PC-3 (cell line): ENCODE measurements around the gene RCBTB2. TPM values are rescaled to one million over a fixed set of nuclear protein-coding genes. Genes with fewer than 3 reads are reported as not detected.

Experiments
- ATAC-seq: fragments of 200-7000 bp; cut with Tn5 transposase; 2 replicates; pipeline ENCODE4 v1.9.1; 2020; ENCODE audit warnings: mild to moderate bottlenecking, moderate library complexity
- BruUV-seq: library from RNA; stranded (reverse); fragments of 400-500 nt; replicated peaks from 2 replicates; lab custom pipeline; 2021; lab: Mats Ljungman, UMichigan
- CTCF ChIA-PET: fragments of 300-600 bp; sonication (Branson Sonifier 250); formaldehyde crosslinking; loops from one replicate; lab custom pipeline; 2022; ENCODE audit warnings: antibody characterized with exemption; lab: Charles Lee
- POLR2A ChIA-PET: fragments of 300-600 bp; sonication (Branson Sonifier 250); formaldehyde crosslinking; loops from one replicate; lab custom pipeline; 2022; ENCODE audit warnings: antibody characterized with exemption; ENCODE audit not compliant: unreplicated experiment; lab: Charles Lee
- DNase-seq: peaks from one replicate; pipeline ENCODE4 v3.0.0-alpha.2; 2015
- H2AFZ ChIP-seq: fragments of 300-600 bp; sonication (generic); 2 replicates; pipeline ENCODE4 v1.6.0; 2016; ENCODE audit warnings: antibody characterized with exemption, low read length
- H3F3A ChIP-seq: fragments of 300-600 bp; sonication (generic); one replicate; pipeline ENCODE4 v1.6.0; 2017; ENCODE audit warnings: antibody characterized with exemption, low read length, control low read depth, mild to moderate bottlenecking; ENCODE audit not compliant: unreplicated experiment
- H3K27ac ChIP-seq: fragments of 300-600 bp; sonication (generic); 2 replicates; pipeline ENCODE4 v1.5.1; 2016; ENCODE audit warnings: mild to moderate bottlenecking, low read length
- H3K27me3 ChIP-seq: fragments of 300-600 bp; sonication (generic); 2 replicates; pipeline ENCODE4 v1.6.1; 2016; ENCODE audit warnings: low read length, mixed read lengths
- H3K36me3 ChIP-seq: fragments of 300-600 bp; sonication (generic); 2 replicates; pipeline ENCODE4 v1.6.1; 2016; ENCODE audit warnings: low read depth, mixed run types, low read length, mixed read lengths
- H3K4me1 ChIP-seq: fragments of 300-600 bp; sonication (generic); 2 replicates; pipeline ENCODE4 v1.5.1; 2016; ENCODE audit warnings: low read length; ENCODE audit not compliant: insufficient read depth
- H3K4me2 ChIP-seq: fragments of 300-600 bp; sonication (generic); 2 replicates; pipeline ENCODE4 v1.6.0; 2016; ENCODE audit warnings: low read length
- H3K4me3 ChIP-seq: fragments of 300-600 bp; sonication (generic); 2 replicates; pipeline ENCODE4 v1.5.1; 2016; ENCODE audit warnings: mild to moderate bottlenecking, low read length, mixed read lengths
- H3K79me2 ChIP-seq: fragments of 300-600 bp; sonication (generic); 2 replicates; pipeline ENCODE4 v1.6.1; 2017; ENCODE audit warnings: low read length, mixed read lengths
- H3K9ac ChIP-seq: fragments of 300-600 bp; sonication (generic); 2 replicates; pipeline ENCODE4 v1.6.0; 2016; ENCODE audit warnings: mild to moderate bottlenecking, low read length
- H3K9me2 ChIP-seq: fragments of 300-600 bp; sonication (generic); replicated peaks from 2 replicates; pipeline ENCODE4 v1.6.1; 2016; ENCODE audit warnings: mixed run types, low read length, mixed read lengths
- H3K9me3 ChIP-seq: fragments of 300-600 bp; sonication (generic); 2 replicates; pipeline ENCODE4 v1.6.1; 2016; ENCODE audit warnings: low read length, mixed read lengths
- H4K20me1 ChIP-seq: fragments of 300-600 bp; sonication (generic); 2 replicates; pipeline ENCODE4 v1.6.1; 2016; ENCODE audit warnings: low read length, mixed read lengths
- CTCF ChIP-seq: fragments of 300-600 bp; sonication (generic); conservative IDR thresholded peaks from 2 replicates; pipeline ENCODE4 v1.5.1; 2017; ENCODE audit warnings: antibody characterized with exemption, low read depth, mild to moderate bottlenecking, low read length
- EZH2 ChIP-seq: fragments of 300-600 bp; sonication (generic); IDR thresholded peaks from one replicate; pipeline ENCODE4 v1.6.1; 2017; ENCODE audit warnings: antibody characterized with exemption, mild to moderate bottlenecking, low read length; ENCODE audit not compliant: unreplicated experiment
- EZH2phosphoT487 ChIP-seq: fragments of 300-600 bp; sonication (generic); IDR thresholded peaks from 2 replicates; pipeline ENCODE4 v1.6.1; 2018; ENCODE audit warnings: mild to moderate bottlenecking, antibody characterized with exemption, low read length, borderline replicate concordance
- intact Hi-C: fragments of 100-400 bp; cut with micrococcal nuclease; formaldehyde crosslinking; loops from 2 replicates; pipeline ENCODE4 v1.9.0; 2023
- total RNA-seq: library from RNA; depleted of rRNA; stranded (reverse); fragments of >200 nt; gene quantifications from 2 replicates; pipeline ENCODE4 v1.2.3, GENCODE V29; 2014

The RCBTB2 gene
- total RNA-seq, 1 experiment from 2014 or later, result 2.5 TPM

GRCh38 chr13:48514793-48515192 is 18.1 kb downstream of the RCBTB2 start:
- H4K20me1 ChIP-seq, result no peaks in the 10 kb centered on the region
- intact Hi-C loops, result no loop called here
- H3K27ac ChIP-seq, result no peak overlapping the region
- no peaks in the 10 kb centered on the region for H3K9me3 ChIP-seq
- no peak overlapping the region for H3K9ac ChIP-seq
- BruUV-seq, result no TSS peak
- H3K4me3 ChIP-seq, result no peak overlapping the region
- DNase-seq (no peak), ATAC-seq (no peak)
- H3K4me2 ChIP-seq, result no peak overlapping the region
- ChIA-PET POLR2A (no interaction called here), CTCF (no interaction called here)
- no peaks in the 10 kb centered on the region for H3K36me3 ChIP-seq
- no peak overlapping the region for H2AFZ ChIP-seq
- H3K27me3 ChIP-seq, result no peaks in the 10 kb centered on the region
- no peaks in the 10 kb centered on the region for H3K79me2 ChIP-seq
- no peaks in the 10 kb centered on the region for H3K9me2 ChIP-seq
- H3K4me1 ChIP-seq, result no peaks in the 10 kb centered on the region
- no peak for TF ChIP-seq CTCF
- TF ChIP-seq EZH2phosphoT487, result no peak
- no peak for TF ChIP-seq EZH2
- H3F3A ChIP-seq, result no peaks in the 10 kb centered on the region

GRCh38 chr13:48511621-48512230 is 21.2 kb downstream of the RCBTB2 start:
- Histone ChIP-seq H4K20me1 (no peaks in the 10 kb centered on the region), H3K4me2 (no peak overlapping the region), H3K9me3 (no peaks in the 10 kb centered on the region), H3F3A (no peaks in the 10 kb centered on the region), H3K79me2 (no peaks in the 10 kb centered on the region), H3K27me3 (no peaks in the 10 kb centered on the region), H3K36me3 (no peaks in the 10 kb centered on the region), H3K9ac (no peak overlapping the region), H3K4me3 (no peak overlapping the region), H2AFZ (no peak overlapping the region), H3K27ac (no peak overlapping the region), H3K4me1 (no peaks in the 10 kb centered on the region), H3K9me2 (no peaks in the 10 kb centered on the region)
- DNase-seq (no peak), ATAC-seq (no peak)
- ChIA-PET POLR2A (no interaction called here), CTCF (no interaction called here)
- TF ChIP-seq CTCF (no peak), EZH2 (no peak), EZH2phosphoT487 (no peak)
- BruUV-seq, result no TSS peak
- intact Hi-C loops, result no loop called here

- POLR2A ChIA-PET, result no interaction called here
- BruUV-seq, result no TSS peak
- intact Hi-C loops, result no loop called here
Observed at GRCh38 chr13:48510698-48511097, 22.2 kb downstream of the RCBTB2 start.

More at GRCh38 chr13:48510698-48511097, 22.2 kb downstream of the RCBTB2 start:
- H4K20me1 ChIP-seq, result no peaks in the 10 kb centered on the region
- H3K79me2 ChIP-seq, result no peaks in the 10 kb centered on the region
- no peak overlapping the region for H3K4me3 ChIP-seq
- no peaks in the 10 kb centered on the region for H3K9me3 ChIP-seq
- no peak overlapping the region for H2AFZ ChIP-seq
- no peaks in the 10 kb centered on the region for H3K27me3 ChIP-seq
- no peak for TF ChIP-seq CTCF
- TF ChIP-seq EZH2phosphoT487, result no peak
- TF ChIP-seq EZH2, result no peak
- ATAC-seq (no peak), DNase-seq (no peak)
- CTCF ChIA-PET, result no interaction called here
- no peak overlapping the region for H3K27ac ChIP-seq
- no peaks in the 10 kb centered on the region for H3F3A ChIP-seq
- no peaks in the 10 kb centered on the region for H3K4me1 ChIP-seq
- no peak overlapping the region for H3K4me2 ChIP-seq
- no peak overlapping the region for H3K9ac ChIP-seq
- H3K9me2 ChIP-seq, result no peaks in the 10 kb centered on the region
- no peaks in the 10 kb centered on the region for H3K36me3 ChIP-seq
